ENCODE data around the gene DNAJA4. TPM values are rescaled to one million over a fixed set of nuclear protein-coding genes. Genes with fewer than 3 reads are reported as not detected.

DNAJA4 gene
- total and polyA plus RNA-seq, 2 of the 8 experiments (the other 6 are each of a cell fraction or from before 2014, with no cell fraction given): 3.6 to 6.2 TPM

DNA sequence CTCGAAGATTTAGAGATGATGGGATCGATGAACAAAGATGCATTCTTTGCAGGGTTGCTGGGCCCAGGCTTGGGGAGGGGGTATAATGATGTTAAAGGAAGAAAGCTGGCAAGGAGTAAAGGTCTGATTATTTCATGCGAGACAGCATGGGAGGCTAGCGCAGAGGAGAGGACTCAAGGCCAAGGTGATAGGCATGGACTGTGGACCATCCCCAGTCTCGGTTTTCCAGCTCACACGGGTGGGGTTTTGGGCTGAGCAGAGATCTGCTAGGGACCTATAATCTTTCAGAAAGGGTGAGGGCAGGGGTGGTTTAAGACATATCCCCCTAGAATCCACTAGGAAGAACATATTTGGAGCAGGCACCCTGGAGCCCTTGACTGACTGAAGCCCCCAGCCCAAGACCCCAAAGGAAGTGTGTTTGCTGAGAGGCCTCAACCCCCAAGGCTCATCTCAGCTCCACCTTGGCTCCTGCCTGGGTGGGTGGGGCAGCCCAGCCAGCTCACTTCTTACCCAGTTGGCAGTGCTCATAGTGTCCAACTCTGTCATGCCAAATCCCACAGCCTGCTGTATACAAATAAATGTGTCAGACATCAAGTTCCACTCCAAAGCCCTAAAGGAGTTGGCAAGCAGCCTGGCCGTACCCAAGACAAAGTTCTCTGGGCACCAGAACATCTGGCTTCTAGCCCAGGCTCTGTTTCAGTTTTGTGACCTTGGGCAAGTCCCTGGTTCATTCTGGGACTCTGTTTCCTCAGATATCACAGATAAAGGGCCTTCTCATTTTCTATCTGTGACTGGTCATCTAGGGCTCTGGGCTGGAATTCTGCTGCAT, 47.9 kb upstream of the DNAJA4 start (continued):
- TF ChIP-seq, protein P1, sequence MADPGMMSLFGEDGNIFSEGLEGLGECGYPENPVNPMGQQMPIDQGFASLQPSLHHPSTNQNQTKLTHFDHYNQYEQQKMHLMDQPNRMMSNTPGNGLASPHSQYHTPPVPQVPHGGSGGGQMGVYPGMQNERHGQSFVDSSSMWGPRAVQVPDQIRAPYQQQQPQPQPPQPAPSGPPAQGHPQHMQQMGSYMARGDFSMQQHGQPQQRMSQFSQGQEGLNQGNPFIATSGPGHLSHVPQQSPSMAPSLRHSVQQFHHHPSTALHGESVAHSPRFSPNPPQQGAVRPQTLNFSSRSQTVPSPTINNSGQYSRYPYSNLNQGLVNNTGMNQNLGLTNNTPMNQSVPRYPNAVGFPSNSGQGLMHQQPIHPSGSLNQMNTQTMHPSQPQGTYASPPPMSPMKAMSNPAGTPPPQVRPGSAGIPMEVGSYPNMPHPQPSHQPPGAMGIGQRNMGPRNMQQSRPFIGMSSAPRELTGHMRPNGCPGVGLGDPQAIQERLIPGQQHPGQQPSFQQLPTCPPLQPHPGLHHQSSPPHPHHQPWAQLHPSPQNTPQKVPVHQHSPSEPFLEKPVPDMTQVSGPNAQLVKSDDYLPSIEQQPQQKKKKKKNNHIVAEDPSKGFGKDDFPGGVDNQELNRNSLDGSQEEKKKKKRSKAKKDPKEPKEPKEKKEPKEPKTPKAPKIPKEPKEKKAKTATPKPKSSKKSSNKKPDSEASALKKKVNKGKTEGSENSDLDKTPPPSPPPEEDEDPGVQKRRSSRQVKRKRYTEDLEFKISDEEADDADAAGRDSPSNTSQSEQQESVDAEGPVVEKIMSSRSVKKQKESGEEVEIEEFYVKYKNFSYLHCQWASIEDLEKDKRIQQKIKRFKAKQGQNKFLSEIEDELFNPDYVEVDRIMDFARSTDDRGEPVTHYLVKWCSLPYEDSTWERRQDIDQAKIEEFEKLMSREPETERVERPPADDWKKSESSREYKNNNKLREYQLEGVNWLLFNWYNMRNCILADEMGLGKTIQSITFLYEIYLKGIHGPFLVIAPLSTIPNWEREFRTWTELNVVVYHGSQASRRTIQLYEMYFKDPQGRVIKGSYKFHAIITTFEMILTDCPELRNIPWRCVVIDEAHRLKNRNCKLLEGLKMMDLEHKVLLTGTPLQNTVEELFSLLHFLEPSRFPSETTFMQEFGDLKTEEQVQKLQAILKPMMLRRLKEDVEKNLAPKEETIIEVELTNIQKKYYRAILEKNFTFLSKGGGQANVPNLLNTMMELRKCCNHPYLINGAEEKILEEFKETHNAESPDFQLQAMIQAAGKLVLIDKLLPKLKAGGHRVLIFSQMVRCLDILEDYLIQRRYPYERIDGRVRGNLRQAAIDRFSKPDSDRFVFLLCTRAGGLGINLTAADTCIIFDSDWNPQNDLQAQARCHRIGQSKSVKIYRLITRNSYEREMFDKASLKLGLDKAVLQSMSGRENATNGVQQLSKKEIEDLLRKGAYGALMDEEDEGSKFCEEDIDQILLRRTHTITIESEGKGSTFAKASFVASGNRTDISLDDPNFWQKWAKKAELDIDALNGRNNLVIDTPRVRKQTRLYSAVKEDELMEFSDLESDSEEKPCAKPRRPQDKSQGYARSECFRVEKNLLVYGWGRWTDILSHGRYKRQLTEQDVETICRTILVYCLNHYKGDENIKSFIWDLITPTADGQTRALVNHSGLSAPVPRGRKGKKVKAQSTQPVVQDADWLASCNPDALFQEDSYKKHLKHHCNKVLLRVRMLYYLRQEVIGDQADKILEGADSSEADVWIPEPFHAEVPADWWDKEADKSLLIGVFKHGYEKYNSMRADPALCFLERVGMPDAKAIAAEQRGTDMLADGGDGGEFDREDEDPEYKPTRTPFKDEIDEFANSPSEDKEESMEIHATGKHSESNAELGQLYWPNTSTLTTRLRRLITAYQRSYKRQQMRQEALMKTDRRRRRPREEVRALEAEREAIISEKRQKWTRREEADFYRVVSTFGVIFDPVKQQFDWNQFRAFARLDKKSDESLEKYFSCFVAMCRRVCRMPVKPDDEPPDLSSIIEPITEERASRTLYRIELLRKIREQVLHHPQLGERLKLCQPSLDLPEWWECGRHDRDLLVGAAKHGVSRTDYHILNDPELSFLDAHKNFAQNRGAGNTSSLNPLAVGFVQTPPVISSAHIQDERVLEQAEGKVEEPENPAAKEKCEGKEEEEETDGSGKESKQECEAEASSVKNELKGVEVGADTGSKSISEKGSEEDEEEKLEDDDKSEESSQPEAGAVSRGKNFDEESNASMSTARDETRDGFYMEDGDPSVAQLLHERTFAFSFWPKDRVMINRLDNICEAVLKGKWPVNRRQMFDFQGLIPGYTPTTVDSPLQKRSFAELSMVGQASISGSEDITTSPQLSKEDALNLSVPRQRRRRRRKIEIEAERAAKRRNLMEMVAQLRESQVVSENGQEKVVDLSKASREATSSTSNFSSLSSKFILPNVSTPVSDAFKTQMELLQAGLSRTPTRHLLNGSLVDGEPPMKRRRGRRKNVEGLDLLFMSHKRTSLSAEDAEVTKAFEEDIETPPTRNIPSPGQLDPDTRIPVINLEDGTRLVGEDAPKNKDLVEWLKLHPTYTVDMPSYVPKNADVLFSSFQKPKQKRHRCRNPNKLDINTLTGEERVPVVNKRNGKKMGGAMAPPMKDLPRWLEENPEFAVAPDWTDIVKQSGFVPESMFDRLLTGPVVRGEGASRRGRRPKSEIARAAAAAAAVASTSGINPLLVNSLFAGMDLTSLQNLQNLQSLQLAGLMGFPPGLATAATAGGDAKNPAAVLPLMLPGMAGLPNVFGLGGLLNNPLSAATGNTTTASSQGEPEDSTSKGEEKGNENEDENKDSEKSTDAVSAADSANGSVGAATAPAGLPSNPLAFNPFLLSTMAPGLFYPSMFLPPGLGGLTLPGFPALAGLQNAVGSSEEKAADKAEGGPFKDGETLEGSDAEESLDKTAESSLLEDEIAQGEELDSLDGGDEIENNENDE (IDR thresholded peaks at IDR 0.05; ENCODE audit: insufficient replicate concordance, low read length): no peak
- TF ChIP-seq SP4 (IDR thresholded peaks at IDR 0.05; ENCODE audit: low read length) (no peak), BACH1 (IDR thresholded peaks at IDR 0.05; ENCODE audit: low read length) (no peak), TCF12 (IDR thresholded peaks at IDR 0.05; ENCODE audit: low read depth, low read length) (no peak), SRF (IDR thresholded peaks at IDR 0.05; ENCODE audit: low read depth, low read length) (no peak), POLR2AphosphoS5 (IDR thresholded peaks at IDR 0.05; ENCODE audit: low read depth, low read length) (no peak), YY1 (IDR thresholded peaks at IDR 0.05; ENCODE audit: low read depth, low read length) (no peak), RNF2 (IDR thresholded peaks at IDR 0.05; ENCODE audit: borderline replicate concordance, low read depth, low read length, missing control alignments, poor library complexity, severe bottlenecking) (no peak), CHD2 (IDR thresholded peaks at IDR 0.05; ENCODE audit: low read length) (no peak)
- TF ChIP-seq, protein P2, sequence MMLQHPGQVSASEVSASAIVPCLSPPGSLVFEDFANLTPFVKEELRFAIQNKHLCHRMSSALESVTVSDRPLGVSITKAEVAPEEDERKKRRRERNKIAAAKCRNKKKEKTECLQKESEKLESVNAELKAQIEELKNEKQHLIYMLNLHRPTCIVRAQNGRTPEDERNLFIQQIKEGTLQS (IDR thresholded peaks at IDR 0.05; ENCODE audit: insufficient read depth, low read depth, low read length): no peak
